ENCODE measurements around the gene DNAH8.

The DNAH8 gene

DNA sequence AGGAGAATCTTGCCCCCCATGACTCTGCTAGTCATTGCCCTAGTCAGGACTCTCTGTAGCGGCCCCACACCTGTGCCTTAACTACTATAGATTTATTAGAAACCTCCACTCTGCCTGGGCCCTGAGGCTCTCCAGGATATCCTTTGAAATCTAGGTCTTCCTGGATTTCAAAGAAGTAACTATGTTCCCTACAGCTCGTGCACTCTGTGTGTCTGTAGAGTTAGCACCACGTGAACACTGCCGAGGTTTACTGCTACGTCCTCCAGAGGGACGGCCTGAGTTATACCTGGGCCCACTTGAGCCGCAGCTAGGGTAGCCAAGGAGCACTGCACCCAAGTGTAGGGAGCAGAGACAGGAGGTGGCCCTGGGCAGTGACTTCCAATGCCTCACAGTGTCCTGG is 353.3 kb downstream of the DNAH8 start:
- no peak for DNase-seq
- intact Hi-C loops (cut with DNase I), result no loop called here

DNA sequence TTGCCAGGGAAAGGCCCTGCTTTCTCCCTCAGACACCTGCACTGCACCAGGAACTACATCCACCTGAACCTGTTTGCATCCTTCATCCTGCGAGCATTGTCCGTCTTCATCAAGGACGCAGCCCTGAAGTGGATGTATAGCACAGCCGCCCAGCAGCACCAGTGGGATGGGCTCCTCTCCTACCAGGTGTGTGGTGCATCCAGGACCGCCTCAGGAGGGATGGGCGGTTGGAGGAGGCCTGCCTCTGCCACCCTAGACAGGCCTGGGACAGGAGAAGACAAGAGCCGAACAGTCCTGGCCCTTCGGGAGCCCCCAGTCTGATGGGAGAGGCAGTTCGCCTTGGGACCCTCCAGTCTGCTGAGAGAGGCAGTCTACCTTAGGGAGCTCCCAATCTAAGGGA is 357.7 kb downstream of the DNAH8 start:
- DNase-seq, result peak in 4 of 42 donors; percentile 14 to 32 (median 22)

DNA sequence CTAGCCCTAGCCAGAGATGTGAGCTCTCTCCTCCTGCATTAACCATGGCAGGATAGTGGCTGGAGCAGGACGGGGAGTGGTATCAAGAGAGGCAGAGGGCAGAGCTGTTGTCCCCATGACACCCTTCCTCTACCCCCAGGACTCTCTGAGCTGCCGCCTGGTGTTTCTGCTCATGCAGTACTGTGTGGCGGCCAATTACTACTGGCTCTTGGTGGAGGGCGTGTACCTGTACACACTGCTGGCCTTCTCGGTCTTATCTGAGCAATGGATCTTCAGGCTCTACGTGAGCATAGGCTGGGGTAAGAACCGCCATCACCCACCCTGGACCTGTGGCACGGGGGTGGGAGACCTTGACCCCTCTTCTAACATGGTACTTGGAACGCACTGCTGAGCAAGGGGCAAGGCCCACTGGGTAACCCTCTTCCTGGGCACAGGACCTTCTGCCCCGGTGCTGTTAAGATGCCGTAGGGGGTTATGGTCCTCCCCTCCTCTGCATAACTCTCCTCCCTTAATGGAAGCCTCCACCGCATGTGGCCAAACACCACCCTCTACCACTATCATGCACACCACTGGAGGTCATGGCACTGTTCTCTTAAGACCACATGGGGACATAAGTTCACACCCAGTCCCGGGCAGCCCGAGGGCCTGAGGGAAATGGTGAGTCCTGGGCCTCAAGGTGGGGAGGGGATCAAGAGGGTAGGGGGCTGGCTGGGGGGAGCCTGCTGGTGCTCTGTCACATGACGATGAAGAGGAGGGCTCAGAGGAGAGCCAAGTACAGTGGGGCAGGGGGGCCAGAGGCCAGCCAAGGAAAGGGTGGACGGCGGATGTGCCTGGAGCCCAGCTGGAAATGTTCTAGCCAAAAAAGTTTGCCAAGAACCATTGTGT is 358.6 kb downstream of the DNAH8 start:
- DNase-seq, result peak in 3 of 42 donors; percentile 9 to 29 (median 19)
- intact Hi-C loops (cut with DNase I), result no loop called here

More for the DNA sequence above, 357.7 kb downstream of the DNAH8 start:
- intact Hi-C loops (cut with DNase I), result no loop called here

DNA sequence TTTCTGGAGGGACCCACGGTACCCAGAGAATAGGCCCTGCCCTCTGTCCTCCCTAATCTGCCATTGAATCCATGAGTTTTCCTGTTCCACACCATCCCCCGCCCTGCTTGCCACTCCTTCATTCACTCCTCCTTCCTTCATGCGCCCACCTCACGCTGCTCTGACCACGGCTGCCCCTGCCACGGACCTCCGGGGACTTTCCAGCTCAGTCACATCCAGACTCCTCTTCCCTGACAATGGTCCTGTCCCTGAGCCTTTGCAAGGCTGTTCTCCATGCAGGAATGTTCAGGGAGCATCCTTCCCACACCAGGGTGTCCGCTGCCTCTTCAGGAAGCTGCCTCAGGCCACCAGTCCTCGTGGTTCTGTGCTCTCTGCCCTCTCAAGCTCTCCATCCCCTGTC is 359.4 kb downstream of the DNAH8 start:
- intact Hi-C loops (cut with DNase I), result no loop called here
- peak in 3 of 42 donors; percentile 10 to 29 (median 15) for DNase-seq

DNA sequence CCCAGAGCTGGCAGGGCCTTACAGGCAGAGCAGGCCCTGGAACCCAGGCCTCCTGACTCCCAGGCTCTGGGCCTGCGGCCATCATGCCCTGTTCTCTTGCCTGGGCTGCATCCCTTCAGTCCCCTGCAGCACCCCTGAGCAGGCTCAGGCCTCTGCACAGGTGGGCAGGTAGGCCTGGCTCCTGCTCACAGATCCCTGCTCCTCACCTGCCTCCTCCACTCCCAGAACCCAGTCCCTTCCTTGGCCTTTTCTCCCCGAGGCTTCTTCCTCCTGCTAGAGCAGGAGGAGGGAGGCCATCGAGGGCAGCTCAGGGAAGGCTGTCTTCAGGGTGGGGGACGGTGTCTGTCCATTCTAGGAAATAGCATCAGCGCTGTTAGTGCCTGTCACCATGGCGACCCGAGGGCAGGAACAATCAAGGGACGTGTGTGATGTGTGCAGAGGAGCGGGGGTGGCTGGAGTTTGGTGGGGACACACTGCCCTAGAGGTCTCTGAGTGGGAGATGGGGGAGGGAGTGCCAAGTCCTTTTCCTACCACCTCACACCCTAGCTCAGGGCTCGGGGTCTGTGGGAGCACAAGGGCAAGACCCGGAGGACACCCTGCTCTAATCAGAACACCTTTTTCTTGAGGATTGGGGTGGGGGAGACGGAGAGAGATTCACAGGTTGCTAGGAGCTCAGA is 360.0 kb downstream of the DNAH8 start:
- DNase-seq, result peak in 4 of 42 donors; percentile 3 to 30 (median 20)
- intact Hi-C loops (cut with DNase I), result no loop called here

DNA sequence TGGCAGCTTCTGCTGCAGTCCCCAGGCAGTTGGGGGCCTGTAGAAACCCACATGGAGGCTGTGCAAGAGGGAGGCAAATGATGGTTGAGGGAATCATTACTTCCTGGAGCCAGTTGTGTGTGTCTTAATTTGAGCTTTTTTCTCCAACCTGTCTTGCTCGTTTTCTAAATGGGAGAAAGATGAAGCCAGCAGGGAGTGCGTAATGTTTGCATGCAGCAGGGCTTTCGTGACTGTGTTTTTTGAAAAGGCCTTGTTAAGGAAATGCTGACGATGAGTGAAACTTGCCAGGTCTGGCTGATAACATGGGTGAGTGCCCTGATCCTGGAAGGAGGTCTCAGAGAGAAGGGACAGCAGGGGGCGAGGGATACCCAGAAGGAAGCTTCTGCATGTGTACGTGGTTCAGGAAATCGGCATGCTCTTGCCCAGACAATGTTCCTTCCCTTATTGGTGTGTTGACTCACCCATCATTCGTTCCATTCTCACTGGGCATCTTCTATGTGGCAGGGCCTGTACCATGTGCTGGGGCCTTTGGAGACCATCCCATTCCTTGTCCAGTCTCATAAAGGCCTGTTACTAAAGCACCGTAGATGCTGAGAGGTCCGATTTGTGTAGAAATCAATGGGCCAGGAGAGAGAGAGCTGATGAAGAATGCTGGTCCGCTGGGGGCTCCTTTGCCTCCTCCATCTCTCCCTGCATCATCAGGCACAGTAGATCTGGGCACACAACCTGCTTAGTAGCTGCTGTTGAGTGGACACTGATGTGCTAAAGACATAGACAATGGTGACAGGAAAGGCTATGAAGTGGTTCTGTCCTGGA is 360.9 kb downstream of the DNAH8 start:
- peak in 5 of 42 donors; percentile 1 to 22 (median 15) for DNase-seq
- intact Hi-C loops (cut with DNase I), result no loop called here

DNA sequence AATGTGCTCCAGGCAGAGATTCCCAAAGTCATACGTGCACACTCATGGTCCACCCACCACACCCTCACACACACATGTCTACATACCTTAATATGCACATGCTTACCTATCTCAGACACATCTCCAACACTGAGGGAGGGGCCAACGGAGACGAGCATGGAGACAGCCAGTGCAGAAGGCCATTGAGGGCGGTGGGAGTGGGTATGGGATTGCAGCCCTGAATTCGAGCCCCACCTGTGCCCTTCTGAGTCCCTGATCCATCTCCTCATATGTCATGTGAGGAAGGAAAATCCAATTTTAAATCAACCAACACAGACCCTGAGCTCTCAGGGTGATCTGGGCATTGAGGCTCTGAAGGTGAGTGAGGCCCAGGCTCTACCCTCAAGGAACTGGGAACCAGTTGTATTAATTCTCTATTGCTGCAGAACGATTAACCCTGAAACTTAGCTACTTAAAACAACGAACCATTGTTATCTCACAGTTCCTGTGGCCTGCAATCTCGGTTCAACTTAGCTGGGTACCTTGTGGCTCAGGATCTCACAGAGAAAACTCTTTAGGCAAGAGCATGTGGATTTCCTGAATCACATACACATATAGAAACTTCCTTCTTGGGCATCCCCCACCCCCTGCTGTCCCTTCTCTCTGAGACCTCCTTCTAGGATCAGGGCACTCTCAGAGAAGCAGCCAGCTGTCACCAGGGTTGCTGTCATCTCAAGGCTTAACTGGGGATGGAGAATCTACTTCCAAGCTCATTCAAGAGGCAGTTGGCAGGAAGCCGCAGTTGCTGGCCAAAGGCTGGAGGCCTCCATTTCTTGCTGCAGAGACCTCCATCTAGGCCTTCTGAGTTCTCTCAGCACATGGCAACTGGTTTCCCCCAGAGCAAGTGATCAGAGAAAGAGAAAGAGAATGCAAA is 361.8 kb downstream of the DNAH8 start:
- intact Hi-C loops (cut with DNase I), result no loop called here
- DNase-seq, result peak in 3 of 42 donors; percentile 7 to 14 (median 10)

DNA sequence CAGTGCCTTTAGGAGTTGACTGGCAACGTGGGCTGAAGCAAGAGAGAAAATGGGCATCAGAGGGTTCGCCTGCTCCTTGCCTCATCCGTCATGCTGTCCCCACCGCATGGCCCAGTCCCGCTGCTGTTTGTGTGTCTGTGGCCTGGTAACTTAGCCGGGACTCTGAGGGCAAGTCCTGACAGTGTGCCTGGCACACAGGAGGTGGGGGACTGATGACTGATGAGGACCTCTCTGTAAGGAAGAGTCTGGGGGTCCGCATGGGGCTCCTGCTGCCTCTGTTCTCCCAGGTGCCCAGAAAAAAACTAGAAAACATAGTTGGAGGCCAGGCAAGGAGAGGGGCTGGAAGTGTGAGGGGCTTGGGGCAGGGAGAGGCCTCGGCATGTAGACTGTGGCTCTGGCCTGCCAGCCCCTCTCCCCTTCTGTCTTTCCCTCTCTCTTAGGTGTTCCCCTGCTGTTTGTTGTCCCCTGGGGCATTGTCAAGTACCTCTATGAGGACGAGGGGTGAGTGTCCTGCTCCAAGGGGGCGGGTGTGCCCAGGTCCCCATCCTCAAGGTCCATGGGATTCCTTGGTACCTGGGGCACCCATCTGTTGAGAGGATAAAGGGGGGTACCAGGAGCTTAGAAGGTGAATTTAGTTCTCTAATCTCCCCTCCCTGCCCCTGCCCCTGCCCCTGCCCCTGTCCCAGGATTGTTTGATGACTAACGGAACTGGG is 362.9 kb downstream of the DNAH8 start:
- DNase-seq, result peak in 1 of 42 donors; percentile 18

DNA sequence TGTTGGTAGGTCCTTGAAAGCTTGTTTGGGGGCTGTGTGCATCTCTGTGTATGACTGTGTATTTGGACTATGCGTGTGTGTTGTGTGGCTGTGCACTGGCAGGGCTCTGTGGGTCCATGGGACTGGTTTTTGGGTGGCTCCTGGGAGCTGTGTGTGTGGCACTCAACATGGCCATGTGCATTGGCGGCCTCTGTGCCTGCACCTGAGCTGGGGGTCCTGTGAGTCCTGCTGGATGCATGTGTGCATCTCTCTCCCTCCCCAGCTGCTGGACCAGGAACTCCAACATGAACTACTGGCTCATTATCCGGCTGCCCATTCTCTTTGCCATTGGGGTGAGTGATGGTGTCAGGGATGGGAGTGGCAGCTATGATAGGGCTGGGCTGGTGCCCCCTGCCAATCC is 363.6 kb downstream of the DNAH8 start:
- intact Hi-C loops (cut with DNase I), result no loop called here
- DNase-seq, result peak in 2 of 42 donors; percentile 11 to 22

More for the DNA sequence above, 362.9 kb downstream of the DNAH8 start:
- intact Hi-C loops (cut with DNase I), result no loop called here

DNA sequence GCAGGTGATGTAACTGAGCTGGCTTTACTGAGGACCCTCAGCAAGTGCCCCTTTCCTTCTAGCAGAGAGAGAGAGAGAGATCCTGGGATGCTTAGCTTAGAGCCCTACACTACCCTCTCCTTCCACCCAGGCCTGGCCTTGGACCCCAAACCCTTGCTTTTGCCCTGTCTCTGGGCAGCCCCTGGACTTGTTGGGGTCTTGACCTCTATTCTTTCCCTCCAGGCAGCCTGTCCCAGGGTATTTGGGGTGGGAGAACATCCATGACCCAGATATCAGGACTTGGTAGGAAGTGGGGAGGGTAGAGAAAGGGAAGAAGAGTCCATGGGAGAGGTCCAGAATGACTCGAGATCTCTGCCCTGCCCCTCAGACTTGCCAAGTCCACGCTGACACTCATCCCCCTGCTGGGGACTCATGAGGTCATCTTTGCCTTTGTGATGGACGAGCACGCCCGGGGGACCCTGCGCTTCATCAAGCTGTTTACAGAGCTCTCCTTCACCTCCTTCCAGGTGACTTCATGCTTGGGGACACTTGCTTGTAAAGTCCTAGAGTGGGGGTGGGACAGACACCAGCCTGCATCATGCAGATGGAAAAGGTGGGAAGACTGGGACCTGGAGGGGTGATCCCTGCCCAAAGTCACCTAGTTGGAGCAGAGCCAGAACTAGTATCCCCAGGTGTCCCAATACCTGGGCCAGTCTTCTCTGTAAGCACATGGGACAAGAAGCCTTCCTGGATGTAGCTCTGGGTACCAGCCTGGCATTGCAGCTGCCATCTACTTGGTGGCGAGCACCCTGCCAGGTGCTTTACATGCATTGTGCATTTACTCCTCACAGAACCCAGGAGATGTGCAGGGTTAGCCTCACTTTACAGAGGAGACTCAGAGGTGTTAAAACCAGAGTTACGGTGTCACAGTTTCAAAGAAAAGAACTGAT is 364.4 kb downstream of the DNAH8 start:
- peak in 2 of 42 donors; percentile 6 to 29 for DNase-seq
- intact Hi-C loops (cut with DNase I), result no loop called here
